ENCODE data around the gene NCOA5. TPM values are rescaled to one million over a fixed set of nuclear protein-coding genes. Genes with fewer than 3 reads are reported as not detected.

The NCOA5 gene
- total RNA-seq, 1 experiment from 2014 or later, result 16.5 TPM

- no peak for TF ChIP-seq CTCF (IDR thresholded peaks at IDR 0.05)
- TF ChIP-seq NR2C2 (CRISPR knock-in tag; IDR thresholded peaks at IDR 0.05), result no peak
- TF ChIP-seq ESRRA (CRISPR knock-in tag; IDR thresholded peaks at IDR 0.05; ENCODE audit: borderline replicate concordance), result no peak
- TF ChIP-seq E2F1 (CRISPR knock-in tag; IDR thresholded peaks at IDR 0.05), result no peak
- TF ChIP-seq SP1 (CRISPR knock-in tag; conservative IDR thresholded peaks at IDR 0.05), result no peak
- no peak for TF ChIP-seq ATF3 (CRISPR knock-in tag; conservative IDR thresholded peaks at IDR 0.05)
Measured at GRCh38 chr20:46023999-46024398, 65.8 kb downstream of the NCOA5 start (continued).

- no peak overlapping the region for H3K27ac Mint-ChIP-seq
- H3K4me1 Mint-ChIP-seq, result peaks cover 7% of the 10 kb centered on the region
- H3K36me3 Mint-ChIP-seq, result no peaks in the 10 kb centered on the region
- ChIA-PET POLR2A (no interaction called here), CTCF (interaction anchor here (0.6 to 2.2 kb wide), 50 partner anchors 9 to 391 kb away, joined by 3 to 108 read pairs (median 6); partner anchors contain the start of genes MMP9, PCIF1 and ZSWIM1)
- H3K4me3 Mint-ChIP-seq, result peak overlapping the region; percentile 76
- H3K9me3 Mint-ChIP-seq, result no peaks in the 10 kb centered on the region
- TF ChIP-seq SMAD4 (CRISPR knock-in tag; IDR thresholded peaks at IDR 0.05), result no peak
- TF ChIP-seq PREB (CRISPR knock-in tag; IDR thresholded peaks at IDR 0.05; ENCODE audit: borderline replicate concordance), result no peak
- TF ChIP-seq ARID4B (CRISPR knock-in tag; IDR thresholded peaks at IDR 0.05; ENCODE audit: borderline replicate concordance), result no peak
- TF ChIP-seq ZNF281 (CRISPR knock-in tag; IDR thresholded peaks at IDR 0.05), result no peak
- TF ChIP-seq TEAD1 (CRISPR knock-in tag; IDR thresholded peaks at IDR 0.05), result no peak
- TF ChIP-seq ZSCAN18 (CRISPR knock-in tag; IDR thresholded peaks at IDR 0.05), result no peak
- DNase-seq (ENCODE audit: low spot score) (no peak), ATAC-seq (no peak)
- H3K27me3 Mint-ChIP-seq (ENCODE audit: low read depth), result peaks cover 55% of the 10 kb centered on the region
Measured at GRCh38 chr20:46023148-46023484, 66.6 kb downstream of the NCOA5 start.
